ENCODE data around the gene NPPC.
"Not testable (repeated sequence)": the region's sequence is repeated elsewhere in the genome, so short reads cannot be mapped to it uniquely, and the experiment has no call there.

The NPPC gene

DNA sequence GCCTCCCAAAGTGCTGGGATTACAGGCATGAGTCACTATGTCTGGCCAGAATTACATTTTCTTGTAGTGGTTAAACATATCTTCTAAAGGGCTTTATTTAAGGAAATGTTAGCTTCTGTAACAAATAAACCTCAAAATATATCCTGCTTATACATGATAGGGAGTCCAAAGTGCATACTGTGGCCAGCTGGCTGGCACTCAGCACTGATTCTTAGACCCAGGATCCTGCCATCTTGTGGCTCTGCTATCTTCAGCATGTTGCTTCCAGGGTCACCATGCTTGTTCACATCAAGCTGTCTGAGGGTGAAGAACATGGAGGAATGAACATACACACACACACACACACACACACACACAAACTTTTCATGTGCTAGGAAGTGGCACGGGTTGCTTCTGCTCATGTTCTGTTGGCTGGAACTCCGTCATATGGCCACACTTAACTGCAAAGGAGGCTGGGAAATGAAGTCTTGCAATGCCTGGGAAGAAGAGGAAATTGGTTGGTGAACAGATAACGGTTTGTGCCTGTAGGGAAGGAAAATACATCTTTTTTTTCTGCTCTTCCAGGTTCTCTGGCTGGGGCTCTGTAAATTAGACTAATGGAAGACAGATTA is 40.0 kb downstream of the NPPC start:
- DNase-seq (ENCODE audit: low read depth in 2 of 2): no peak

DNA sequence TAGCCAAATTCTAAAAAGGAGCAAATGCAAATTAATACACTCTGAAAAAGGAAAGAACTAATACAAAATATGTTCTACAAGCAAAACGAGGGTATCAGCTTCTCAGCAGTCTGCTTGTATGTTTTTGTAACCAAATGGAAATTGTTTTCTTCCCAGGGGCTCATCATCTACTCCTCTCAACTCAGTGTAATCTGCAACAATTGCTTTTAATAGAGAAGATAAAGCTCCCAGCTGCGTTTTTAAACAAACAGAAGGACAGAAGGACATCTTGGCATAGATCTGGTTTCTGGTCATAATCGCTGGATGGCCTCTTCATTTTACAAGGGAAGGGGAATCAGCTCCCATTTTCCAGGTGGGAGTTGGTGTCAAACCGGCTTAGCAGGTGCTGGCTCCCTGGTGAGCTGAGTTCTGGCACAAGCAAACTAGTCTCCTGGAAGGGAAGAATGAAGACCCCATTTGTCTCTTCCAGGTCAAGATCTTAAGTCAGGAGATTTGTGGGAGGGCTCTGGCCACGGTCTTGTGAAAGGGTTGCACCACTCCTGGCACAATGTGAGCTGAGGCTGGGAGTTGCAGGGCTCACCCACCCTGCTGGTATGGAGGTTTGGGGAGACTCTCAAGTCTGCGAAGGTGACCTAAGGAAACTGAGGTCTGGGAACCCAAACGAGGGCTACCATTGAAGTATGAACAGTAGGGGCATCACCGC is 41.6 kb downstream of the NPPC start:
- DNase-seq (ENCODE audit: low read depth in 2 of 2): no peak

DNA sequence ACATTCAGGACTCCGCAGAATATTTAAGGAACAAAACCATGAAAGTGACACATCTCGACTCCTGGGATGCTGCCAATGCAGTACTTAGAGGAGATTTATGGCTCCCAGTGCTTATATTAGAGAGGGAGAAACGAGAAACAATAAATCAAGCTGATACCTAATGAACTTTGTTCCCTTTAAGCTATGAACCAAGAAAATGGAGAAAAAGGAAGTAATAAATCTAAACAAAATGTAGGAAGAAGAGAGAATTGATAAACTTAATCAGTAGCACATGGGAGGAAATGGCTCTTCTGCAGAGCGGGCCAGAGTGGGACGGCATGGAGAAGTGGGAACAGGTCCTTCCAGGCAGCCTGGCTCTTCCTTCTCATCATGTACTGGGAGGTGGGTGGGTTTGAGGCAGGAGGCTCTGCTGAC is 42.7 kb downstream of the NPPC start:
- peak; percentile 48 to 56 for DNase-seq (ENCODE audit: low read depth in 2 of 2)

DNA sequence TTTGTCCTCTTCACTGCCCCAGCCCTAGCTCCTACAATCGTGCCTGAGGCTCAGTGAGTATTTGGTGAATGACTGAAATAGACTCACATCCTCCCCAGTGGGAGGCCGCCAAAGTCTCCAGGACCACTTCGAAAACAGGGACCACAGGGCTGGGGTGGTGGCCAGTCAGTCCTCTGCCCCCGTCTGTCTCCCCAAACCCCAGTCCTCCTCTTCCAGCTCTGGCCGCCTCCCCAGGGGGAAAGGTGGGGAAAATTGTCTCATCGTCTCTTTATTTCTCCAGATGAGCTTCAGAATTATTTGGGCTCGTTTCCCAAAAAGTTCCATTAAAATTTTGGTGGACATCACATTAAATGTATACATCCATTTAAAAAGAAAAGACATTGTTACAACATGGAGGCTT is 43.5 kb downstream of the NPPC start:
- no peak for DNase-seq (ENCODE audit: low read depth in 2 of 2)

DNA sequence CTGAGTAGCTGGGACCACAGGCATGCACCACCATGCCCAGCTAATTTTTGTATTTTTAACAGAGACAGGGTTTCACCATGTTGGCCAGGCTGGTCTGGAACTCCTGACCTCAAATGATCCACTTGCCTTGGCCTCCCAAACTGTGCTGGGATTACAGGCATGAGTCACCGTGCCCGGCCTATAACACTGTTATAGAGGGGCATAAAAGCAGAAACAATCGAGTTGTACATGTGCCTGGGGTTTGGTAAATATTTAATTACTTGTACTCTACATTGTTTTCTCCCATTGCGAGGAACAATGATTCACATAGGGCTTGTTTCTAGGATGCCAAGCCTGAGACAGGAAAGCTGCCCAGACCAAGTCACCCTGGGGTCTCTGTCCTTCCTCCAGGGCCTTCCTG is 45.8 kb downstream of the NPPC start:
- not testable (repeated sequence) for DNase-seq (ENCODE audit: low read depth in 2 of 2)

DNA sequence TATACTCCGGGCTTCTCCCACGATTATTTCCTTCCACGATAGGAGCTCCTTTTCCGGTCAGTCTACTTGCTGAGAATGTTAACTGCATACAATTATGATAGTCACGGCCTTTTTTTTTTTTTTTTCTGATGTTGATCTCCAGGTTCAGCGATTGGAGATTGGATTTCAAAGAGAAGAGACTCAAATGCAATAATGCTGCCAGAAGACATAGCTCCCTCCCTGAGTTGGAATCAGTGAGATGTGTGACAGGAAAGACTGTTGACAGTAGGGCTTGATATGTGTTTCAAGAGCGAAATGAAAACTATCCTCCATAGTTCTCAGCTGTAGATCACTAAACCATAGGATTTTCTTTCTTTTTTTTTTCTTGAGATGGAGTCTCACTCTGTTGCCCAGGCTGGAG is 47.0 kb downstream of the NPPC start:
- DNase-seq (ENCODE audit: low read depth in 2 of 2): no peak

DNA sequence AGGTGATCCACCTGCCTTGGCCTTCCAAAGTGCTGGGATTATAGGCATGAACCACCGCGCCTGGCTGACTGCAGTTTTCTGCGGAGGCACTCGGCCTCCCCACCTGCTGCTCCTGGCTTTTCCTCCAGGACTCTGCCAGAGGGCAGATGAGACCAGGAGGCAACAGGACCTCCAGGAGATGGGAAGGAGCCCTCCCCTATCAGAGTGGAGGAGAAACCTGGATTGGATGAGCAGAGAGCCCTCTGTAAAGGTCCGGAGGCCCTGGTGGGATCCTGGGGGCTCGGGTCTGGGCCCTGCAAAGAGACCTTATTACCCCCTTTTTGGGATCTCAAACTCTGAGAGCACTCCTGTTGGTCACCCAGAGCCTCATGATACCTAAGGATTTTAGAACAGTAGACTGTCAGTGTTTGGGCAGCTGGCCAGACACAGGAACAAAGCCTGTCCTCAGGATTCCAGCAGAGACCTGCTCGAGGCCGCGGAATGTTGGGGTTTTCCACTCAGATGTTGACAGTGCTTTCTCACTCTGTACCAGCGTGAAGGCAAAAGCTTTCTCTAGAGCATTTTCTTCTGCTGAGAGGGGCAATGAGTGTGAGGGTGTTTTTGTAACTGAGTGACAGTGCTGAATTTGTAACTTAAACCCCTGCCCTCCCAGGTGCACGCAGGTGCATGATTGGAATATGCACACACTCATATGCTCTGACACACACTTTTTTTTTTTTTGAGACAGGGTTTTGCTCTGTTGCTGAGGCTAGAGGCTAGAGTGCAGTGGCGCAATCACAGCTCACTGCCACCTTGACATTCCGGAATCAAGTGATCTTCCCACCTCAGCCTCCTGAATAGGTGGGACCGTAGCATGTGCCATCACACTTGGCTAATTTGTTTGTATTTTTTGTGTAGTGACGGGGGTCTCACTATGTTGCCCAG is 48.4 kb downstream of the NPPC start:
- DNase-seq (ENCODE audit: low read depth in 2 of 2): no peak

DNA sequence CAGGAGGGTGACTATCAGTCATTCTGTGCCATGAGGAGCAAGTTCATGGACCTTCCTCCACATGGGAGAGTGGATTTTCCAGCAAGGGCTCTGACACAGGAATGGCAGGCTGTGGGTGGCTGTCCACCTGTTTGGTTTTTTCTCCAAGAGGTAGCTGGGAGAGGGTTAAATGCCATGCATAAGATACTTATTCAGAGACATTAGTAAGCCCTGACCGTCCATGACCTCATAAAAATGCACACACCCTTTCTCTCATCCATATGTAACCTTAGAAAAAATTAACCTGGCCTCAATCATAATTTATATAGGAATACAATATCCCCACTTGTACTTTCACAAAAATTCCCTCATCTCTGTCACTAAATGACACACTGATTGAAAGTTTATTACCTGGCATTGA is 51.3 kb downstream of the NPPC start:
- DNase-seq (ENCODE audit: low read depth in 2 of 2): no peak
